T47D (cell line): ENCODE measurements around the gene LUC7L2.
A peak's percentile ranks its signal among the peaks of the same experiment; 100 is the strongest.
"Not testable (repeated sequence)": the region's sequence is repeated elsewhere in the genome, so short reads cannot be mapped to it uniquely, and the experiment has no call there.

ENCODE experiments used
- DNase-seq, 2 experiments: peaks; one replicate each; pipeline versions ENCODE4 v3.0.0 to v3.0.0-alpha.2; 2011 to 2012; ENCODE audit warnings: low read depth in 1 of 2, low spot score in 1 of 2
- JUND ChIP-seq: IDR thresholded peaks from 2 replicates; pipeline ENCODE4 v1.6.1; 2012; ENCODE audit warnings: low read depth
- in situ Hi-C: cut with HindIII; loops from 2 replicates; pipeline ENCODE4 v1.10.0; 2016; ENCODE audit warnings: low sequenced_read_pairs, low pct_unique_long_range_greater_than_20kb

LUC7L2 gene, protein sequence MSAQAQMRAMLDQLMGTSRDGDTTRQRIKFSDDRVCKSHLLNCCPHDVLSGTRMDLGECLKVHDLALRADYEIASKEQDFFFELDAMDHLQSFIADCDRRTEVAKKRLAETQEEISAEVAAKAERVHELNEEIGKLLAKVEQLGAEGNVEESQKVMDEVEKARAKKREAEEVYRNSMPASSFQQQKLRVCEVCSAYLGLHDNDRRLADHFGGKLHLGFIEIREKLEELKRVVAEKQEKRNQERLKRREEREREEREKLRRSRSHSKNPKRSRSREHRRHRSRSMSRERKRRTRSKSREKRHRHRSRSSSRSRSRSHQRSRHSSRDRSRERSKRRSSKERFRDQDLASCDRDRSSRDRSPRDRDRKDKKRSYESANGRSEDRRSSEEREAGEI

DNA sequence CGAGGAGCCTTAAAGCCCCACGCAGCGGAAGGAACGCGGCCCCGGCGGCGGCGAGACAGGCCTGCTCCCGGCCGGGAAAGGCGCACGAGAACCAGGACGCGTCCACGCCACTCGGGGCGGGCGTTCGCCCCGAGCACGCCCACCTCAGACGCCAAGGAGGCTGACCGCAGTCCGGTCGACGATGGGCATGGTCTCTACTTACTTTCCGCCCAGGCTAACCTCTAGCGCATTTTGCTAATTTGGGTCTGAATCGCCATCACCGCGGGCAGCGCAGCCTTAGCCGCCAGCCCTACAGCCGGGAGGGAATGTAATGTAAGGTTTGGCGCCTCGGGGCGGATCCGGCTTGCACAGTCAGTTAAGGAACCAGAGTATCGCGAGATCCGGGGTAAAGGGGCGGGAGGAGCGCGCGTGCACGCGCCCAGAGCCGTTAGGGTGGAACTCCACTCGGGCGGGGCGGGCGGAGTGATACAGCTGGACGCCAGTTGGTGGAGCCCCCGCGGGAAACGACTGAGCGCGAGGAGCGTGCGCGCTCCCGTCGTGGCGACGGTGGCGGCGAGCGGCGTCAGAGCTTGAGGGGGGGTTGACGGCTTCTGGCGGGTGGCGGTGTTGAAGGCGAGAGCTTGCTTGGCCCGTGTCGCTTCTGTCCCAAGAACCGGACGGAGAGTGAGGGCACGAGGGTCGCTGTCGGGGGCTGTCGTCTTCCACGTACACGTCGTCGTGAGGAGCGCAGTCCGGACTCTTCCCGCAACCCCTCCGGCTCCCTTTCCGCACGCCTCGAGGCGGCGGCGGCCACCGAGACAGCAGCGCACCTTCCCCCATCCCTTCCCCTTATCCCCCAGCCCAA, at the start of gene LUC7L2:
Gene LUC7L2, plus strand, starts transcription at position 529 of the 844 bp plus-strand sequence. CDS start 368 bp downstream, outside the sequence.
- in situ Hi-C loops, result no loop called here
- no peak for TF ChIP-seq JUND
- DNase-seq, result peak; percentile 47 to 98

DNA sequence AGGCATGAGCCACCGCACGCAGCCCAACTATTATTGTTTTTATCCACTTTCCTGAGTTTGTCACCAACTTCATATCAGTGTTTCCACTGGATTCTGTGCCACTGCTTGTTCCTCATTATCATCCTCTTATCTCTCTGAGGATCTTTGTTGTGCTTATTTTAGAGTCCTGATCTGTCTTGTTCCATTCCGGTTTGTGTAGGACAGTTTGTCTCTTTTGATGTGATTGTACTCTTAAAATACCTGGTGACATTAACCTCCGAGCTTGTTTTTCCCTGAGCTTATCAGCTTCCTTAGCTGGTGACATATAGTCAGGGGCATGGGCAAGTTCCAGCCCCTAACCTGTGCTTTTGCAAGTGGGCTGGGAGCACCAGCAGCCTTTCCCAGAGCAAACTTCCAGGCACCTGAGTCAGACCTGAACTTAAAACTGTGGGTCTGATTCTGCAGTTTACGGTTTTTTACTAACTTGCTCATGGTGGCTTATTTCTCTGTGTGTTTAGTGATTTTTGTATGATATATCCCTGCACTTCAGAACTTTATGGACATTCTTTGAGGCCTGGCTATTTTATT, 41.7 kb upstream of the LUC7L2 start:
- in situ Hi-C loops, result no loop called here
- TF ChIP-seq JUND, result no peak
- no peak for DNase-seq

DNA sequence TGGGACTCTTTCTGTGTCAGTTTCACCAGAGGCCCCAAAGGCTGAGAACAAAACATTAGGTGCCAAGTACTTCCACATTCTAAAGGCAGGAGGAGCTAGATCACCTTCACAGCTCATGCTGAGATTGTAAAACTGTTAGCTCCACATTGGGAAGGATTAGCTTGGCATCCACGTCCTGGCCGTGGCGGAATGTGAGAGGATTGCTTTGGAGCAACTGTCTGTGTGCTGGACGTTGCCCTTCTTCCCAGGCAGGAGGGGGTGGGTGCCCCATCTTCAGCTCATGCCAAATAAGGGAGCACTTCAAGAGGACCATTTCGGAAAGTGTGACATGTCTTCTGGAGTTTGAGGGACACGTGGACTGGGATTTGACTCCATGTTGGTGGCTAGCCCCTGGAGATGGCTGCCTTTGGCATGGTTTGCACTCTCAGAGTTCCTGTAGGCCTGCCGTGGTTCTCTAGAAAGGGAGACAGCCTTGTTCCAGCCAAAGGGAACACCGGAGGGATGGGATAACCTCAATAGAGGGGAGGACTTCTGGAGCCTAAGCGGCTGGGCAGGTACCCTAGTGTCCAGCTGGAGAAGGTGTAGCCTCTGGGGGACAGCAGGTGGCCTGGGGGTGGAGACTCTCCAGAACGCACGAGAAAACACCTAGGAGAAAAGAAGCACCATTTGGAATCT, 38.5 kb upstream of the LUC7L2 start:
- in situ Hi-C loops, result no loop called here
- no peak for TF ChIP-seq JUND
- DNase-seq, result peak in 1 of 2 experiments; percentile 66

DNA sequence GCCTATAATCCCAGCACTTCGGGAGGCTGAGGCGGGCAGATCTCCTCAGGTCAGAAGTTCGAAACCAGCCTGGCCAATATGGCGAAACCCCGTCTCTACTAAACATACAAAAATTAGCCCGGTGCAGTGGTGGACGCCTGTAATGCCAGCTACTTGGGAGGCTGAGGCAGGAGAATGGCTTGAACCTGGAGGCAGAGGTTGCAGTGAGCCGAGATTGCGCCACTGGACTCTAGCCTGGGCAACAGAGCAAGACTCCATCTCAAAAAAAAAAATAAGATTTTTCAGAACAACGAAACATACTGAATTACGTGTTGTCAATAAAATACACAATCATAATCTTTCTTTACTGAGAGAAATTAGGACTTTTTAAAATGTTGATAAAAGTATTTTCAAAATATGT, 35.0 kb upstream of the LUC7L2 start:
- in situ Hi-C loops, result not testable (repeated sequence)

DNA sequence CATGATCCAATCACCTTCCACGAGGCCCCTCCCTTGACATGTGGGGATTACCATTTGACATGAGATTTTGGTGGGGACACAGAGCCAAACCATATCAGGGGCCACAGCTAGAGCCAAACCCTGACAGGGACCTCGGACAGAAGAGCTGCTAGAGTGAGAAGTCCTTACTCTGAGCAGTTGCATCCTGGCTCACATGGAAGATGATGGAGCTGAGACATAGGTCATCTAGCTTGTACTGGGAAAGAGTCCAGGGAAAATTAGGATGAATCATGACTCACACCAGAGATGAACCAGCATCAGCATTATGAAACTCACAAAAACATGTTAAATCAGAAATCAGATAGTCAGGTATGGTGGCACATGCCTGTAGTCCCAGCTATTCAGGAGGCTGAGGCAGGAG, 31.3 kb upstream of the LUC7L2 start:
- TF ChIP-seq JUND, result no peak
- DNase-seq, result no peak
- in situ Hi-C loops, result no loop called here

More for the DNA sequence above, 35.0 kb upstream of the LUC7L2 start:
- not testable (repeated sequence) for DNase-seq

DNA sequence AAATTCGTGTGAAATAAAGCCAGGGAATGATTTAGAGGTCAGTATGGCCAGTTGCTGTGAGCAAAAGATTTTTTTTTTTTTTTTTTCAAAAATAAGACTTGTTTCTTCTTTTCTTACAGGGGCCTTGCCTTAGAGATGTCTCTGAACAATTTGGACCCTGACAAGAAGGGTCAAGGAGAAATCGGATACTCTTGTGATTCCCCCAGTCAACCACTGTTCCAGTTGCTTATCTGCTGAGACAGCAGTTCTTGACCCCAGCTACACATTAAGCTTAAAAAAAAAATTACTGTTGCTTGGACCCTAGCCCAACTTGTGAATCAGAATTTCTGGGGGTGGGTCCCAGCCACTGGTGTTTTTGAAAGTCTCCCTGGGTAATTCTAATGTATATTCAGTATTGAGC, 30.6 kb upstream of the LUC7L2 start:
- TF ChIP-seq JUND, result no peak
- in situ Hi-C loops, result no loop called here
- DNase-seq, result no peak

DNA sequence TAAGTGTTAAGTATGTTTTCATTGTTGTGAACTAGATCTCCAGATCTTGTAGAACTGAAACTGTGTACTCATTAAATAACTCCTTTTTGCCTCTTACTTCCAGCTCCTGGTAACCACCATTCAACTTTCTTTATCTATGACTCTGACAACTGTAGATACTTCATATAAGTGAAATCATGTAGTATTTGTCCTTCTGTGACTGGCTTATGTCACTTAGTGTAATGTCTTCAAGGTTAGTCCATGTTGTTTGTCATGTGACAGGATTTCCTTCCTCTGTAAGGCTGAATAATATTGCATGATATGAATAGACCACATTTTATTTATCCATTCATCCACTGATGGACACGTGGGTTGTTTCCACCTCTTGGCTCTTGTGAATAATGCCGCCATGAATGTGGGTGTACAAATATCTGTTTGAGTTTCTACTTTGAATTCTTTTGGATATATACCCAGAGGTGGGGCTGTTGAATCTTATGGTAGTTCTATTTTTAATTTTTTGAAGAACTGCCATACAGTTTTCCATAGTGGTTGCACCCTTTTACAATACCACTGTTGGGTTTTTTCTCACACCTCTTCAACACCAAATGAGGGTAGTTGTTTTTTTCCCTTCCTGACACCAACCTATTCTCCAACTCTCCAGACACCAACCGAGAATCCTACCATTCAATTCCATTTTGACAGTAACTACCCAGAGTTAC, 29.2 kb upstream of the LUC7L2 start:
- no peak for TF ChIP-seq JUND
- no peak for DNase-seq
- in situ Hi-C loops, result no loop called here

DNA sequence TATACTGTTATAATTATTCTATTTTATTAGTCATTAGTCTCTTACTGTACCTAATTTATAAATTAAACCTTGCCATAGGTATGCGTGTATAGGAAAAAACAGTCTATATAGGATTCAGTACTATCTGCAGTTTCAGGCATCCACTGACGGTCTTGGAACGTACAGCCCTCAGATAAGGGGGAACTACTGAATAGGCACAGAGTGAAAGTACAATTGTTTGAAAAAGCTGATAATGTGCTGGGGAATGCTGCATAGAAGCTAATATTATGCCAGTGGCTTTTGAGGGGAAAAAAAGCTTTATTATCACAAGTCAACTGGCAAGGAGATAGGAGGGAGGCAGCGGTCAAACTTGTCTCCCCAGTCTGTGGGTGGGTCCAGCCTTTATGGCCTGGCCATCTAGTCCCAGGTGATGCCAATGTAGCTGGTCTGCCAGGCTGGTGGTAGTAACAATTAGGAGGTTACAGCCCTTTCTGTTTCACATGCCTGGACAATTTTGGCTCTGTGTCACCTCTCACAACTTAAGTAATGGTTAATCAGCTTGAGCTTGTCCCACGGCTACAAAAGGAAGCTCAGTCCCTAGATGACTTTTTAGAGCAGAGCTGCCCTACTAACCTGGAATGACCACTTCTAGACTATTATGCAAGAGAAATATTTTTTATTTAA, 26.9 kb upstream of the LUC7L2 start:
- no peak for TF ChIP-seq JUND
- no peak for DNase-seq
- in situ Hi-C loops, result no loop called here

DNA sequence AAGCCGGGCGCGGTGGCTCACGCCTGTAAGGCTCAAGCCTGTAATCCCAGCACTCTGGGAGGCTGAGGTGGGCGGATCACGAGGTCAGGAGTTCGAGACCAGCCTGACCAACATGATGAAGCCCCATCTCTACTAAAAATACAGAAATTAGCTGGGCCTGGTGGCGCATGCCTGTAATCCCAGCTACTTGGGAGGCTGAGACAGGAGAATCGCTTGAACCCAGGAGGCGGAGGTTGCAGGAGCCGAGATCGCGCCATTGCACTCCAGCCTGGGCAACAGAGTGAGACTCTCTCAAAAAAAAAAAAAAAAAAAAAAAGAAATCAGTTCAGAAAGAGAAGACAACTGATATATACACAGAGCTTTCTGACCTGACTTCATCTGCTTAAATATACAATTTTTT, 26.3 kb upstream of the LUC7L2 start:
- DNase-seq, in situ Hi-C loops: not testable (repeated sequence)

DNA sequence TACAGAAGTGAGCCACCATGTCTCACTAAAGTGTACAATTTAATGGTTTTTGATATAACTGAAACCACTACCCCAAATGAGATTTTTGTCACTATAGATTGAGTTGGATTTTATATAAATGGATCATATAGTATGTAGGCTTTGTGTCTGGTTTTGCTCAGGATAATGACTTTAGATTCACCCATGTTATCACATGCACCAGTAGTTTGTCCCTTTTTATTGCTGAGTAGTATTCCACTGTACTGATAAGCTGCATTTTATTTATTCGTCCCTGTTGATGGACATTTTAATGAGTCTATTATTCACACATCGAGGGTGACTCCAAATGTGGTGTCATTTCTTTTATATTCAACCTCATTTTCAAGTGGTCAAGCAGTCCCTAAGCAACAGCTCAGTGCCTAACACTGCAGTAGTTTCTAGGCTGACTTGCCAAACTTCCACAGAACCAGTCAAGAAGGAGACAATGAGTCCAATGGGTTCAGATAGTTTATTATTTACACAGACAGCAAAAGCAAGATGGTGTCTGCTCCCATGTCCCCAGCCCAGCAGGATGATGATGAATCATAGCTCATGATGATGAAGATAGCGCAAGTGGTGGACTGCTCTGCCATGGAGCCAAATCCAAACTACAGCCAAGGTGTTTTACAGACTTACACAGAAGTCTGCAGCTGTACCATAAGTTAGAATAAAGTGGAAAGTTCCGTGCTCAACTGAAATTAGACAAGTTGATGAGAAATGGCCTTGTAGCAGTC, 25.1 kb upstream of the LUC7L2 start:
- in situ Hi-C loops, result no loop called here
- DNase-seq, result no peak
- TF ChIP-seq JUND, result no peak

DNA sequence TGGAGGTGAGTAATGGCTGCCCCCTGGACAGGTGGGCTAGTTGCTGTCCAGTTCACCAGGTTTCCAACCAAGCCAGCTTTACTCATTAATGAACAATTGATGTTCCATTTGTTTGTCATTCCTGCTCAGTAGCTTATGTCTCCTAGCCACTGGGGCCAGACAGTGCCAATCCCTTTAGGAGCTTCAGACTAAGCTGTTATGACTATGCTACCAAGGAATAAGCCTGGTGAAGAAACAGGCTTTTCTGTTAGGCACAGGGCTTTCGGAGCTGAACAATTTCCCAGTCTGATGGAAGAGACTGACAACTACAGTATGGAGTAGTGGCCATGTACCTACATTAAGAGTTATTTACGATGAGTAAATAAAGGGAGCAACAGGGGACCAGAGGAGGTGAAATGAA, 20.7 kb upstream of the LUC7L2 start:
- no peak for DNase-seq
- in situ Hi-C loops, result no loop called here
- TF ChIP-seq JUND, result no peak
